ENCODE measurements around the gene BMPR1B. TPM values are rescaled to one million over a fixed set of nuclear protein-coding genes. Genes with fewer than 3 reads are reported as not detected.
A peak's percentile ranks its signal among the peaks of the same experiment; 100 is the strongest.

BMPR1B gene
- total RNA-seq: under 1 TPM; 0.10 to 0.24 TPM

DNA sequence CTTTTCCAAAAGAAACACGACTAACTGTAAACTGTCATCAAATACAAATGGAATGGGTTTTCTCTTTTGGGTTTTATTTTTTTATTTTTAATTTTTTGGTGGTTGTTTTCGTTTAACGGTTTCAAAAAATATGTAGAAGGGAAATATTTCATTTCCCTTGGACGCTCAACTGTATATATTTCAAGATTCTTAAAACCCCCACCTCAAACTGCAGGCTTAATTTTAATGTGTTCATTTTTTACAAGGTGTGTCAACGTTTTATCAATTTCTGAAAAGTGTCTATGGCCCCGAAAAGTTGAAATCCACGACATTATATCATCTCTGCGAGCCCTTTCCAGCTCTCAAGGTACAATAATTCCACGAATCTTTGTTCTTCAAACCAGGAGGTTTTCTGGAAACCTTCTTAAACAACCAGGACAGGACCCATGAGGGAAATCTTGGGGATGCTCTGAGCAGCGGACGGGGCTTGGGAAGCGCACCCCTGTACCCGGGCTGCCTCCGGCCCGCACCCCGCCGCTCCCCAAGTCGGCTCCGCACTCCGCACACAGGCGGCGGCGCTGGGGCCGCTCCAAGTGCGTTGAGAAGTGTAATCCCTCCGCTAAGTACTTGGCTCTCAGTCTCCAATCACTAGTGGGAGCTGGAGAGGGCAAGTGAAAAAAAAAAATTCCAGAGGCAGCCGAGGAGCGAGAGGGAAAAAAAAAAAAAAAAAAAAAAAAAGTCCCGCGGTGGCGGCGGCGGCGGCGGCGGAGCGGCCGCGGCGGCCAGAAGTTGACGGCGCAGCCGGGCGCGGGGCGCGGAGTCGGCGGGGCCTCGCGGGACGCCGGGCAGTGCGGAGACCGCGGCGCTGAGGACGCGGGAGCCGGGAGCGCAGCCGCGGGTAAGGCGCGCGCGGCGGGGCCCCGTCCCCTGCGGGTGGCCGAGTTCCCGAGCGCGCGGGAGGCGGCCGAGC, at the start of gene BMPR1B:
Gene BMPR1B, plus strand, starts transcription at position 764 of the 949 bp plus-strand sequence. CDS start 346,470 bp downstream, outside the sequence.
- Histone ChIP-seq H3K9me3 (no peaks in the 10 kb centered on the region), H3K27ac (no peak within 1 kb of the TSS), H3K4me3 (peak within 1 kb of the TSS; percentile 28), H3K36me3 (no peaks in the 10 kb centered on the region), H3K27me3 (peaks cover 28% of the 10 kb centered on the region), H3K9ac (ENCODE audit: low read depth in 2 of 2, low read length in 2 of 2) (peak within 1 kb of the TSS in 1 of 2 donors; percentile 25), H3K4me1 (no peaks in the 10 kb centered on the region)
- intact Hi-C loops (cut with DNase I): no loop called here
- TF ChIP-seq, protein P1, sequence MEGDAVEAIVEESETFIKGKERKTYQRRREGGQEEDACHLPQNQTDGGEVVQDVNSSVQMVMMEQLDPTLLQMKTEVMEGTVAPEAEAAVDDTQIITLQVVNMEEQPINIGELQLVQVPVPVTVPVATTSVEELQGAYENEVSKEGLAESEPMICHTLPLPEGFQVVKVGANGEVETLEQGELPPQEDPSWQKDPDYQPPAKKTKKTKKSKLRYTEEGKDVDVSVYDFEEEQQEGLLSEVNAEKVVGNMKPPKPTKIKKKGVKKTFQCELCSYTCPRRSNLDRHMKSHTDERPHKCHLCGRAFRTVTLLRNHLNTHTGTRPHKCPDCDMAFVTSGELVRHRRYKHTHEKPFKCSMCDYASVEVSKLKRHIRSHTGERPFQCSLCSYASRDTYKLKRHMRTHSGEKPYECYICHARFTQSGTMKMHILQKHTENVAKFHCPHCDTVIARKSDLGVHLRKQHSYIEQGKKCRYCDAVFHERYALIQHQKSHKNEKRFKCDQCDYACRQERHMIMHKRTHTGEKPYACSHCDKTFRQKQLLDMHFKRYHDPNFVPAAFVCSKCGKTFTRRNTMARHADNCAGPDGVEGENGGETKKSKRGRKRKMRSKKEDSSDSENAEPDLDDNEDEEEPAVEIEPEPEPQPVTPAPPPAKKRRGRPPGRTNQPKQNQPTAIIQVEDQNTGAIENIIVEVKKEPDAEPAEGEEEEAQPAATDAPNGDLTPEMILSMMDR (IDR thresholded peaks at IDR 0.05): no peak
- no peak for DNase-seq

DNA sequence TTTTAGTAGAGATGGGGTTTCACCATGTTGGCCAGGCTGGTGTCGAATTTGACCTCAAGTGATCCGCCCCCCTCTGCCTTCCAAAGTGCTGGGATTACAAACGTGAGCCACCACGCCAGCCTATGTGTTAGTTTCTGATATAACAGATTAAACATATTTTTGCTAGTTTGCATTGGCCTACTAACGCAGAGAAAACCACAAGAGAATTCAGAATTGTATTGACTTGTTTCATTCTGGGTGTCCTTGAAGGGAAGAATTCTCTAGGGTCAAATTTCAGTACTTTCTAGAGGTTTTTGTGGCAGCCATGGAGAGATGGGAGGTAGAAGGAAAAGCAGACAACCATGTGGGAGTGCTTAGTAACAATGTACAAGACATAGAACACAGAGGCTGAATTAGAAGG, 46.1 kb upstream of the BMPR1B start:
- intact Hi-C loops (cut with DNase I): no loop called here
- no peak for DNase-seq
- H3K9ac ChIP-seq (ENCODE audit: low read depth in 2 of 2, low read length in 2 of 2): no peak overlapping the region
- no peak overlapping the region for H3K27ac ChIP-seq
- no peak overlapping the region for H3K4me3 ChIP-seq
- no peaks in the 10 kb centered on the region for H3K4me1 ChIP-seq
- no peaks in the 10 kb centered on the region for H3K27me3 ChIP-seq
- TF ChIP-seq, protein P1 (IDR thresholded peaks at IDR 0.05): no peak
- no peaks in the 10 kb centered on the region for H3K36me3 ChIP-seq
- H3K9me3 ChIP-seq: no peaks in the 10 kb centered on the region

DNA sequence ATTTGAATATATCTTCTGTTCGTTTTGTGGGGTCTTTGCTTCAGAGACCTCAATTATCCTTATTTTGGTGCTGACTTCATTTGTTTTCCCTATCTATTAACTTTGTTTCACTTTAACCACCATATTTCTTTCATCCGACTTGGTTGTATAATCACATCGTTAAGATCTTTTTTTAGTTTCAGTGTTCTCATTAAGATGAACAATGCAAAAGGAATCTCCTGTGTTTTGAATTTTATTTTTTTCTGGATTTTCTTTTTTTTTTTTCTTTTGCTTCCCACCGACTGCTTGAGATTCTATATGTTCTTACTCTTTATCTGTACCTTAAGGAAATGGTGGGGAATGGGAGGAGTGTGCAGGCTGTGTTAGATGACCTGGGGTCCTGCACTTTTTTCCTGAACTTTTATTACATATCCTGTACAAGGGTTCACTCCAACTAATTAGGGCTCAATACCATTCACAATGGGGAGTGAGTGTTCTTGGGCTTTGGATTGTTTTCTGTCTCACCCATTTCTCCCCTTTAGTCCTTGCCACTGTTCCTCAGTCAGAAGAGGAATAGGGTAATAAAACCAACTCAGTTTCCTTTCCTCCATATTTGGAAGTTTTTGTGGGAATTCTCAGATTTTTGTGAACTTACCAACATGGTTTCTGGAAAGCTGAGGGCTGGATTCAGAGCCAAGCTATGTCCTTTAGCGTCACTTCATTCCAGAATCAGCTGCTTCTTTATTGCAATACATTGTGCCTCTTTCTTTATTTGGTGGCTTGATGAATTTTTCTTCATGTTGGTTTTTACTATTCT, 43.2 kb upstream of the BMPR1B start:
- intact Hi-C loops (cut with DNase I): no loop called here
- Histone ChIP-seq H3K27ac (no peak overlapping the region), H3K4me3 (no peak overlapping the region), H3K9me3 (no peaks in the 10 kb centered on the region), H3K27me3 (no peaks in the 10 kb centered on the region), H3K4me1 (no peaks in the 10 kb centered on the region), H3K36me3 (no peaks in the 10 kb centered on the region), H3K9ac (ENCODE audit: low read depth in 2 of 2, low read length in 2 of 2) (no peak overlapping the region)
- DNase-seq: no peak
- TF ChIP-seq, protein P1 (IDR thresholded peaks at IDR 0.05): no peak

DNA sequence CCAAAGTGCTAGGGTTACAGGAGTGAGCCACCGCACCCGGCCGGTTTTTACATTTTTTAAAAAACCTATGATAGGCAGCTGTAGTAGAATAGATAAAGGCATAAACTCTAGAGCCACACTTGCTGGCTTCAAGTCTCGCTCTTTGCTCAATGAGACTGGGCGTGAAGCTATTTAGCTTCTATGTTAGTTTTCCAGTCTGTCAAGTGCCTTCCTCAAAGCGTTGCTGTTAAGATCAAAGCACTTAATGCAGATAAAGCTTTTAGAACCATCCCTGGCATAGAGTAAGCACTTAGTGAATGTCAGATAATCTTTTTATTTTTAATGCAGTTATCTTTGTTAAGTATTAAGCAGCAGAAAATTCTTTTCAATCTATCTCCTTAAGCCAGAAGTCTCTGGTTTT, 42.0 kb upstream of the BMPR1B start:
- no peak overlapping the region for H3K4me3 ChIP-seq
- no peaks in the 10 kb centered on the region for H3K36me3 ChIP-seq
- DNase-seq: no peak
- H3K27ac ChIP-seq: no peak overlapping the region
- intact Hi-C loops (cut with DNase I): no loop called here
- no peak overlapping the region for H3K9ac ChIP-seq (ENCODE audit: low read depth in 2 of 2, low read length in 2 of 2)
- no peaks in the 10 kb centered on the region for H3K27me3 ChIP-seq
- H3K4me1 ChIP-seq: no peaks in the 10 kb centered on the region
- TF ChIP-seq, protein P1 (IDR thresholded peaks at IDR 0.05): no peak
- no peaks in the 10 kb centered on the region for H3K9me3 ChIP-seq

DNA sequence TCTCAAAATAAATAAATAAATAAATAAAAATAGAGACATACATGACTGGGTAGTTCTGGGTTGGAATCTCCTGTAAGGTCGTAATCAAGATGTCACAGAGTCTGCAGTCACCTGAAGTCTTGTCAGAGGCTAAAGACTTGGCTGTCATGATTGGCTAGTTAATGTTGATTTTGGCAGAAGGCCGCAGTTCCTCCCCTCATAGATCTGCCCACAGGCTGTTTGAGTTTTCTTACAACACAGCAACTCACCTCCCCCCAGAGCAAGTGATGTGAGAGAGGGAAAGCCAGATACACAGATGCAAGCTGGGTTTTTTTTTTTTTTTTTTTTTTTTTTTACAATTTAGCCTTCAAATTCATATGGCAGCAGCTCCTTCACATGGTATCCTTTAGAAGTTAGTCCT, 36.4 kb upstream of the BMPR1B start:
- H3K36me3 ChIP-seq: no peaks in the 10 kb centered on the region
- H3K27ac ChIP-seq: no peak overlapping the region
- no peak overlapping the region for H3K9ac ChIP-seq (ENCODE audit: low read depth in 2 of 2, low read length in 2 of 2)
- no peaks in the 10 kb centered on the region for H3K9me3 ChIP-seq
- intact Hi-C loops (cut with DNase I): no loop called here
- TF ChIP-seq, protein P1 (IDR thresholded peaks at IDR 0.05): no peak
- DNase-seq: no peak
- H3K4me3 ChIP-seq: no peak overlapping the region
- H3K27me3 ChIP-seq: no peaks in the 10 kb centered on the region
- no peaks in the 10 kb centered on the region for H3K4me1 ChIP-seq
